Hepatocyte (in vitro differentiated cells): Measurements from ENCODE around the gene MYL3. TPM values are rescaled to one million over a fixed set of nuclear protein-coding genes. Genes with fewer than 3 reads are reported as not detected.
A peak's percentile ranks its signal among the peaks of the same experiment; 100 is the strongest.

Experiments used
- DNase-seq: peaks from one replicate; pipeline ENCODE4 v3.0.0-alpha.2; 2016; ENCODE audit warnings: low spot score
- H2AFZ ChIP-seq: fragments of 200-600 bp; sonication (generic); 2 replicates; pipeline ENCODE4 v1.6.0; 2016; ENCODE audit warnings: antibody characterized with exemption, mild to moderate bottlenecking
- H3K27ac ChIP-seq: fragments of 200-600 bp; sonication (generic); 2 replicates; pipeline ENCODE4 v1.5.1; 2016; ENCODE audit warnings: mild to moderate bottlenecking
- H3K27me3 ChIP-seq: fragments of 200-600 bp; sonication (generic); 2 replicates; pipeline ENCODE4 v1.6.1; 2016
- H3K36me3 ChIP-seq: fragments of 200-600 bp; sonication (generic); replicated peaks from 2 replicates; pipeline ENCODE4 v1.5.1; 2016; ENCODE audit warnings: low read depth; ENCODE audit not compliant: insufficient read depth
- H3K4me1 ChIP-seq: fragments of 200-600 bp; sonication (generic); 2 replicates; pipeline ENCODE4 v1.5.1; 2016; ENCODE audit warnings: mild to moderate bottlenecking, moderate library complexity; ENCODE audit not compliant: insufficient read depth
- H3K4me2 ChIP-seq: fragments of 200-600 bp; sonication (generic); 2 replicates; pipeline ENCODE4 v1.6.0; 2016
- H3K4me3 ChIP-seq: fragments of 200-600 bp; sonication (generic); 2 replicates; pipeline ENCODE4 v1.5.1; 2016; ENCODE audit warnings: mild to moderate bottlenecking
- H3K79me2 ChIP-seq: fragments of 200-600 bp; sonication (generic); 2 replicates; pipeline ENCODE4 v1.6.0; 2017; ENCODE audit warnings: mild to moderate bottlenecking
- H3K9me2 ChIP-seq: fragments of 200-600 bp; sonication (generic); replicated peaks from 2 replicates; pipeline ENCODE4 v1.6.0; 2017; ENCODE audit warnings: mild to moderate bottlenecking; ENCODE audit not compliant: insufficient read depth
- H3K9me3 ChIP-seq: fragments of 200-600 bp; sonication (generic); 2 replicates; pipeline ENCODE4 v1.5.1; 2016; ENCODE audit warnings: low read depth, mild to moderate bottlenecking
- H4K20me1 ChIP-seq: fragments of 200-600 bp; sonication (generic); 2 replicates; pipeline ENCODE4 v1.6.0; 2016; ENCODE audit warnings: mild to moderate bottlenecking; ENCODE audit not compliant: insufficient read depth, poor library complexity, severe bottlenecking
- EZH2 ChIP-seq: fragments of 200-600 bp; sonication (generic); IDR thresholded peaks from 2 replicates; pipeline ENCODE4 v1.6.1; 2016; ENCODE audit warnings: antibody characterized with exemption, mild to moderate bottlenecking, borderline replicate concordance
- EZH2phosphoT487 ChIP-seq: fragments of 200-600 bp; sonication (generic); IDR thresholded peaks from one replicate; pipeline ENCODE4 v1.6.1; 2018; ENCODE audit warnings: antibody characterized with exemption, mild to moderate bottlenecking, low read depth, moderate library complexity; ENCODE audit not compliant: unreplicated experiment, severe bottlenecking
- WGBS: methylation state at CpG from one replicate; pipeline ENCODE4 v1.1.6; 2016; ENCODE audit warnings: low lambda C conversion rate; ENCODE audit errors: missing lambda C conversion rate; 5-methylcytosine and 5-hydroxymethylcytosine counted together
- polyA plus RNA-seq: library from polyadenylated mRNA; unstranded; fragments of >200 nt; fragmentation: Nextera tagmentation; extraction: Ambion mirVana; gene quantifications from 2 replicates; pipeline ENCODE4 v1.2.1, GENCODE V29; 2016
- total RNA-seq: library from RNA; depleted of rRNA; stranded (reverse); fragments of >200 nt; gene quantifications from 2 replicates; pipeline ENCODE4 v1.2.3, GENCODE V29; 2014
- TF ChIP-seq, protein P1 (sequence below): fragments of 200-600 bp; sonication (generic); IDR thresholded peaks from 2 replicates; pipeline ENCODE4 v1.5.1; 2016; ENCODE audit warnings: antibody characterized with exemption, mild to moderate bottlenecking; ENCODE audit not compliant: poor library complexity

The MYL3 gene
- total and polyA plus RNA-seq, 2 experiments from 2014 or later = 9.5 to 9.7 TPM

DNA sequence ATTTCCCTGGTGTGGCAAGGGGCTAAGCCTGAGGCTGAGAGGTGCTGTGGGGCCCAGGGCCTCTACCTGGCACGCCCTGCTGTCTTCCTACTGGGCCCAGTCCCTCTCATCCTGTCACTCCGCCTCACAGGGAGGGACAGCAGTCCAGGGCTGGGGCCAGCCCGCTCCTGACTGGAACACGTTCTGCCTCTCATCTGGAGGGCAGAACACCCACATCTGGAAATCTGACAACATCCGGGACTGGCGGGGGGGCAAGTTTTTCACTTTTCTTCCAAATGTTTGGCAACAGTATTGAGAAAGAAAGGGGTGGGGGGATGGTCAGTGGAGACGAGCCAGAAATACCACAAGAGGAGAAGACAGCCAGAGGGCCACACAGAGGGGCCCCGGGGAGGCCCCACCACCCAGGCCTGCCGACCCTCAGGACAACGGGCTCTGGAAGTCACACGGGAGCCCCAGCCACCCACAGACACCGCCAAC is 1.8 kb upstream of the MYL3 start:
- Histone ChIP-seq H3K4me3 (no peak overlapping the region), H2AFZ (no peak overlapping the region), H3K4me2 (peak overlapping the region; percentile 43), H3K9me3 (no peaks in the 10 kb centered on the region), H4K20me1 (no peaks in the 10 kb centered on the region), H3K27ac (peak overlapping the region; percentile 71), H3K4me1 (peaks cover 31% of the 10 kb centered on the region), H3K36me3 (no peaks in the 10 kb centered on the region), H3K27me3 (no peaks in the 10 kb centered on the region), H3K9me2 (no peaks in the 10 kb centered on the region), H3K79me2 (no peaks in the 10 kb centered on the region)
- peak; percentile 68 for DNase-seq
- WGBS = 44% methylated on average over 12 of the region's 12 CpGs
- TF ChIP-seq EZH2 = no peak
- TF ChIP-seq, protein P1, sequence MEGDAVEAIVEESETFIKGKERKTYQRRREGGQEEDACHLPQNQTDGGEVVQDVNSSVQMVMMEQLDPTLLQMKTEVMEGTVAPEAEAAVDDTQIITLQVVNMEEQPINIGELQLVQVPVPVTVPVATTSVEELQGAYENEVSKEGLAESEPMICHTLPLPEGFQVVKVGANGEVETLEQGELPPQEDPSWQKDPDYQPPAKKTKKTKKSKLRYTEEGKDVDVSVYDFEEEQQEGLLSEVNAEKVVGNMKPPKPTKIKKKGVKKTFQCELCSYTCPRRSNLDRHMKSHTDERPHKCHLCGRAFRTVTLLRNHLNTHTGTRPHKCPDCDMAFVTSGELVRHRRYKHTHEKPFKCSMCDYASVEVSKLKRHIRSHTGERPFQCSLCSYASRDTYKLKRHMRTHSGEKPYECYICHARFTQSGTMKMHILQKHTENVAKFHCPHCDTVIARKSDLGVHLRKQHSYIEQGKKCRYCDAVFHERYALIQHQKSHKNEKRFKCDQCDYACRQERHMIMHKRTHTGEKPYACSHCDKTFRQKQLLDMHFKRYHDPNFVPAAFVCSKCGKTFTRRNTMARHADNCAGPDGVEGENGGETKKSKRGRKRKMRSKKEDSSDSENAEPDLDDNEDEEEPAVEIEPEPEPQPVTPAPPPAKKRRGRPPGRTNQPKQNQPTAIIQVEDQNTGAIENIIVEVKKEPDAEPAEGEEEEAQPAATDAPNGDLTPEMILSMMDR = no peak
- no peak for TF ChIP-seq EZH2phosphoT487

DNA sequence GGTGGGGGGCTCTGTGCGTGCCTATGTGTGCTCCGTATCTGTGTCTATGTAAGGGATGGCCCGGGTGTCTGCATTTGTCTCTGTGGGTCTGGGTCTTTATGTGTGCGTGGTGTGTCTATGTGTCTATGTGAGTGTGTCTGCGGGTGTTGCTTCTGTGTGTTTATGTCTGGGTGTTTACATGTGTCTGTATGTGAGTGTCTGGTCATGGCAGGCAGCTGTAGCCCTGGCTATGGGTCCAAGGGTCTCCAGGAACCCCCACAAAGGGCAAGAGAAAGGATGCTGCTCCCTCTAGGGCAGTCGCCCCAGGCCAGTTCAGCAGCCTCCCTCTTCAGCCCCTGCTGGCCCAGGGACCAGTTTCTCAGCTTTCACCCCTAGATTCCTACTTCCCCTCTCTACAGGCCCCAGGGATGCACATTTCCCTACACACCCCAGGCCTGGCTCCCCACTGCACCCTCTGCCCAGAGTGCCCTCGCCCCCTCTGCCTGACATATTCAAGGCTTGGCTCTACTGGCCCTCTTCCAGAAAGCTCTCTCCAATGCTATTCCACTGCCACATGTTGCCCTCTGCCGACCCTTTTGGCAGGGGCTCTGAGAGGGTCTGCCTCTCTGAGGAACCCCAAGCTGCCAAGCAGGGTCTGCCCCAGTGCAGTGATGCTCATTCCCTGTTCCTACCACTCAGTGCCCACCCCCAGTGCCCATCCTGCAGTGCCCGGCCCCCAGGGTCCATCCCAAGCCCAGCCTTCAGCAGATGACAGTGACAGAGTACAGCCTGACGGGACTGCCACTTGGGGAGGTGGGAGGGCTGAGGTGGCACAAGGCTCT is 1.0 kb upstream of the MYL3 start:
- Histone ChIP-seq H3K27ac (peak overlapping the region; percentile 71), H3K27me3 (no peaks in the 10 kb centered on the region), H3K9me2 (no peaks in the 10 kb centered on the region), H3K4me1 (peaks cover 31% of the 10 kb centered on the region), H4K20me1 (no peaks in the 10 kb centered on the region), H3K9me3 (no peaks in the 10 kb centered on the region), H3K4me3 (no peak overlapping the region), H3K36me3 (no peaks in the 10 kb centered on the region), H3K4me2 (peak overlapping the region; percentile 43), H3K79me2 (no peaks in the 10 kb centered on the region), H2AFZ (no peak overlapping the region)
- WGBS = 77% methylated on average over 10 of the region's 10 CpGs
- DNase-seq = no peak
- TF ChIP-seq, protein P1 = no peak
- TF ChIP-seq EZH2 = no peak
- TF ChIP-seq EZH2phosphoT487 = no peak

- H3K27ac ChIP-seq = peak overlapping the region; percentile 39
- H3K79me2 ChIP-seq = no peaks in the 10 kb centered on the region
- no peaks in the 10 kb centered on the region for H4K20me1 ChIP-seq
- no peak overlapping the region for H2AFZ ChIP-seq
- no peak overlapping the region for H3K4me3 ChIP-seq
- DNase-seq = no peak
- 84% methylated on average over 7 of the region's 7 CpGs for WGBS
- no peaks in the 10 kb centered on the region for H3K9me3 ChIP-seq
- no peaks in the 10 kb centered on the region for H3K36me3 ChIP-seq
- TF ChIP-seq EZH2phosphoT487 (no peak), EZH2 (no peak)
- TF ChIP-seq, protein P1 = no peak
- H3K4me1 ChIP-seq = peaks cover 22% of the 10 kb centered on the region
- no peaks in the 10 kb centered on the region for H3K9me2 ChIP-seq
- no peaks in the 10 kb centered on the region for H3K27me3 ChIP-seq
- H3K4me2 ChIP-seq = no peak overlapping the region
Measured at GRCh38 chr3:46862369-46863025, 747 bp downstream of the MYL3 start.
